Cardiac muscle cell (in vitro differentiated cells and primary cell): ENCODE data around the gene SLC9A9. TPM values are rescaled to one million over a fixed set of nuclear protein-coding genes. Genes with fewer than 3 reads are reported as not detected.

Source experiments
- DNase-seq, 2 donors: peaks; one replicate each; pipeline versions ENCODE4 v3.0.0 to v3.0.0-alpha.2; 2010 to 2017; ENCODE audit warnings: low read depth in 1 of 2, low spot score in 1 of 2
- H3K27ac ChIP-seq: fragments of 200-600 bp; sonication (generic); 2 replicates; pipeline ENCODE4 v1.5.1; 2016
- H3K27me3 ChIP-seq: fragments of 200-600 bp; sonication (generic); 2 replicates; pipeline ENCODE4 v1.6.0; 2016; ENCODE audit warnings: control low read depth
- H3K36me3 ChIP-seq: fragments of 200-600 bp; sonication (generic); 2 replicates; pipeline ENCODE4 v1.5.1; 2016; ENCODE audit warnings: control low read depth
- H3K4me1 ChIP-seq: fragments of 200-600 bp; sonication (generic); 2 replicates; pipeline ENCODE4 v1.8.1; 2017; ENCODE audit warnings: low read depth, mild to moderate bottlenecking, mixed run types
- H3K4me3 ChIP-seq: fragments of 200-600 bp; sonication (generic); 2 replicates; pipeline ENCODE4 v1.5.1; 2016; ENCODE audit warnings: mild to moderate bottlenecking
- H3K9me3 ChIP-seq: fragments of 200-600 bp; sonication (generic); 2 replicates; pipeline ENCODE4 v1.5.1; 2017; ENCODE audit warnings: low read depth, mild to moderate bottlenecking, control low read depth
- CTCF ChIP-seq: IDR thresholded peaks from 2 replicates; pipeline ENCODE4 v1.5.1; 2012; ENCODE audit warnings: low read depth, mild to moderate bottlenecking, low read length
- polyA plus RNA-seq: library from polyadenylated mRNA; unstranded; fragments of >200 nt; fragmentation: Nextera tagmentation; extraction: Ambion mirVana; gene quantifications from 2 replicates; pipeline ENCODE4 v1.2.1, GENCODE V29; 2016
- total RNA-seq: library from RNA; depleted of rRNA; stranded (reverse); fragments of >200 nt; gene quantifications from 2 replicates; pipeline ENCODE4 v1.2.3, GENCODE V29; 2016

SLC9A9 gene
- total and polyA plus RNA-seq, 2 experiments from 2014 or later, result 0.73 to 1.5 TPM

GRCh38 chr3:143361589-143361988 is 486.7 kb downstream of the SLC9A9 start:
- H3K27me3 ChIP-seq, result no peaks in the 10 kb centered on the region
- H3K36me3 ChIP-seq, result no peaks in the 10 kb centered on the region
- TF ChIP-seq CTCF, result no peak
- H3K27ac ChIP-seq, result no peak overlapping the region
- H3K9me3 ChIP-seq, result no peaks in the 10 kb centered on the region
- no peak overlapping the region for H3K4me3 ChIP-seq
- no peak for DNase-seq
- H3K4me1 ChIP-seq, result no peaks in the 10 kb centered on the region

GRCh38 chr3:143360244-143360643 is 488.0 kb downstream of the SLC9A9 start:
- peak in 1 of 2 donors; percentile 49 for DNase-seq
- no peak for TF ChIP-seq CTCF
- H3K27ac ChIP-seq, result no peak overlapping the region
- no peaks in the 10 kb centered on the region for H3K4me1 ChIP-seq
- no peaks in the 10 kb centered on the region for H3K36me3 ChIP-seq
- no peaks in the 10 kb centered on the region for H3K9me3 ChIP-seq
- H3K27me3 ChIP-seq, result no peaks in the 10 kb centered on the region
- no peak overlapping the region for H3K4me3 ChIP-seq

GRCh38 chr3:143358793-143359491 is 489.3 kb downstream of the SLC9A9 start:
- Histone ChIP-seq H3K9me3 (no peaks in the 10 kb centered on the region), H3K36me3 (no peaks in the 10 kb centered on the region), H3K27me3 (no peaks in the 10 kb centered on the region), H3K27ac (no peak overlapping the region), H3K4me3 (no peak overlapping the region), H3K4me1 (no peaks in the 10 kb centered on the region)
- no peak for TF ChIP-seq CTCF
- no peak for DNase-seq

- H3K27me3 ChIP-seq, result no peaks in the 10 kb centered on the region
- H3K36me3 ChIP-seq, result no peaks in the 10 kb centered on the region
These were observed 490.0 kb downstream of the SLC9A9 start for GRCh38 chr3:143358155-143358792.

GRCh38 chr3:143357700-143358099 is 490.6 kb downstream of the SLC9A9 start:
- no peaks in the 10 kb centered on the region for H3K36me3 ChIP-seq
- H3K9me3 ChIP-seq, result no peaks in the 10 kb centered on the region
- H3K27ac ChIP-seq, result no peak overlapping the region
- H3K4me3 ChIP-seq, result no peak overlapping the region
- H3K27me3 ChIP-seq, result no peaks in the 10 kb centered on the region
- peaks cover 3% of the 10 kb centered on the region for H3K4me1 ChIP-seq
- TF ChIP-seq CTCF, result no peak
- DNase-seq, result no peak

More at GRCh38 chr3:143358155-143358792, 490.0 kb downstream of the SLC9A9 start:
- DNase-seq, result no peak
- no peaks in the 10 kb centered on the region for H3K4me1 ChIP-seq
- no peaks in the 10 kb centered on the region for H3K9me3 ChIP-seq
- no peak overlapping the region for H3K4me3 ChIP-seq
- no peak overlapping the region for H3K27ac ChIP-seq
- no peak for TF ChIP-seq CTCF
